ENCODE measurements around the gene C11orf52.

The C11orf52 gene, protein sequence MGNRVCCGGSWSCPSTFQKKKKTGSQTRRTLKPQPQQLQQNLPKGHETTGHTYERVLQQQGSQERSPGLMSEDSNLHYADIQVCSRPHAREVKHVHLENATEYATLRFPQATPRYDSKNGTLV

DNA sequence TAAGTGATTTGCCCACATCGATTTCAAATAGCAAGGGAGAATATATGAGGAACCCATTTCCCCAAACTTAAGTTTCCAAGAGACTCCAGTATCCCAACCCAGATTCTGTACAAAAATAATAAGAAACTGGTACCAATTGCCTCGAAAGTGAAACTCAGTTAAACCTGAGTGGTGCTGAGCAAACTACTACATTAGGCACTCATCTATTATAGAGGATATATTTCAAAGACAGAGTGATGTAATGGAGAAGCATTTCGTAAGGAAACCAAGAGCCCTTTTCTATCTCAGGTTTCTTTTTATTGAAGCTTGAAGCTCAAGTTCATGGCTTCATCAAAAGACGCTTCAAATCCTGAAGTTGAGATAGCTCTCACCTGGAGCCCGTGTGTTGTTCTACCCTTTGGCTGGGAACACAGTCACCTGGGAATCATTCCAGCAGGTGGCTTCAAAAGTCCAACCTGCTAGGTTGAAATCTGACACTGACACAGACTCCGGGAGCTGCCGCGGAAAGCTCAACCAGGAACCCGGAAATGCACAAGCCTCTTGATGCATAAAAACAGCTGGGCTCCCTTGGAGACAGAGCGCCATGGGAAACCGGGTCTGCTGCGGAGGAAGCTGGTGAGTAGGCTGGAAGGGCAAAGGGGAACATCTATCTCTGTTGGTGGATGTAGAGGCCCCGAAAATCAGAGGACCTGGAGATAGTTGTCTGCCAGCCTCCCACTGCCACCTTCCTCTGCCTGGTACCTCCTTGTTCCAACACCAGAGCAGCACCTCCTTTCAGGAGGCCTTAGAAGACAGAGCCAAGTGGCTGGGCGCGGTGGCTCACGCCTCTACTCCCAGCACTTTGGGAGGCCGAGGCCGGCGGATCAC lies at the start of gene C11orf52:
Gene C11orf52 (plus strand): TSS at position 524 of the 867 bp plus-strand sequence. CDS start 60 bp downstream, at position 584.
- no peak within 1 kb of the TSS for H3K4me3 ChIP-seq (ENCODE audit: control insufficient read depth, low read depth, low read length)
- DNase-seq (ENCODE audit: low read depth) = no peak
- TF ChIP-seq, protein P1, sequence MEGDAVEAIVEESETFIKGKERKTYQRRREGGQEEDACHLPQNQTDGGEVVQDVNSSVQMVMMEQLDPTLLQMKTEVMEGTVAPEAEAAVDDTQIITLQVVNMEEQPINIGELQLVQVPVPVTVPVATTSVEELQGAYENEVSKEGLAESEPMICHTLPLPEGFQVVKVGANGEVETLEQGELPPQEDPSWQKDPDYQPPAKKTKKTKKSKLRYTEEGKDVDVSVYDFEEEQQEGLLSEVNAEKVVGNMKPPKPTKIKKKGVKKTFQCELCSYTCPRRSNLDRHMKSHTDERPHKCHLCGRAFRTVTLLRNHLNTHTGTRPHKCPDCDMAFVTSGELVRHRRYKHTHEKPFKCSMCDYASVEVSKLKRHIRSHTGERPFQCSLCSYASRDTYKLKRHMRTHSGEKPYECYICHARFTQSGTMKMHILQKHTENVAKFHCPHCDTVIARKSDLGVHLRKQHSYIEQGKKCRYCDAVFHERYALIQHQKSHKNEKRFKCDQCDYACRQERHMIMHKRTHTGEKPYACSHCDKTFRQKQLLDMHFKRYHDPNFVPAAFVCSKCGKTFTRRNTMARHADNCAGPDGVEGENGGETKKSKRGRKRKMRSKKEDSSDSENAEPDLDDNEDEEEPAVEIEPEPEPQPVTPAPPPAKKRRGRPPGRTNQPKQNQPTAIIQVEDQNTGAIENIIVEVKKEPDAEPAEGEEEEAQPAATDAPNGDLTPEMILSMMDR (IDR thresholded peaks at IDR 0.05; ENCODE audit: control insufficient read depth, insufficient read depth, low read depth, low read length, missing control alignments) = no peak

DNA sequence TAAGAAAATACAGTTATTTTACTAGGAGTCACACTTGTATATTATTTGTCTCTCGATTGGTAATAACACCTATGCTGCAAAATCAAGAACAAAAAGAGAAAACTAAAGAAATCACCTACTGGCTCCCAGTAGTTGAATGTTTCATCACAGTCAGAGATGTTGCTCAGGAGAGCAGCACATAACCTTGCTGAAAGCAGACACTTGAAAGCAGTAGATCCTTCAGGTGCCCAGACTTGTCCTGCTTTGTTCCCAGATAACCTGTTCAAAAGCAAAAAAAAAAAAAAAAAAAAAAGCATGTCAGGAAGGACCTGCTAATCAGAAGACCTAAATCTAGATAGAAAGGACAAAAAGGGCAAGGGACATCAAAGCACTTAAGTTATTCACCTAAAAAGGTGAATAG lies 48.6 kb upstream of the C11orf52 start:
- no peak overlapping the region for H3K4me3 ChIP-seq (ENCODE audit: control insufficient read depth, low read depth, low read length)
- TF ChIP-seq, protein P1 (IDR thresholded peaks at IDR 0.05; ENCODE audit: control insufficient read depth, insufficient read depth, low read depth, low read length, missing control alignments) = no peak
- no peak for DNase-seq (ENCODE audit: low read depth)

DNA sequence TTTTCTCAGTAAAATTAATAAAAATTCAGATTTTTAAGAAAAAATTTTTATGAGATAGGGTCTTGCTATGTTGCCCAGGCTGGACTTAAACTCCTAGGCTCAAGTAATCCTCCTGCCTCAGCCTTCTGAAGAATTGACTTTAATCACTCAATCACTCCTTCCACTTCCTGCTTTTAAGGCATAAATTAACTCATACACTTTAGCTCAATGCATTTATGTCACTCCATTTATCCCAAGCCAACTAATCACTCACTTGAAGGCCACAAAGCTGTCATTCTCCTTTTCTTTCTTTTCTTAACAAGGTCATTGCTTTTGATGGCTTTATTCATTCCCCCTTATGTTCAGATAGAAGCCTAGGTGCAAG lies 48.2 kb upstream of the C11orf52 start:
- TF ChIP-seq, protein P1 (IDR thresholded peaks at IDR 0.05; ENCODE audit: control insufficient read depth, insufficient read depth, low read depth, low read length, missing control alignments) = no peak
- no peak for DNase-seq (ENCODE audit: low read depth)
- H3K4me3 ChIP-seq (ENCODE audit: control insufficient read depth, low read depth, low read length) = peak overlapping the region; percentile 80

DNA sequence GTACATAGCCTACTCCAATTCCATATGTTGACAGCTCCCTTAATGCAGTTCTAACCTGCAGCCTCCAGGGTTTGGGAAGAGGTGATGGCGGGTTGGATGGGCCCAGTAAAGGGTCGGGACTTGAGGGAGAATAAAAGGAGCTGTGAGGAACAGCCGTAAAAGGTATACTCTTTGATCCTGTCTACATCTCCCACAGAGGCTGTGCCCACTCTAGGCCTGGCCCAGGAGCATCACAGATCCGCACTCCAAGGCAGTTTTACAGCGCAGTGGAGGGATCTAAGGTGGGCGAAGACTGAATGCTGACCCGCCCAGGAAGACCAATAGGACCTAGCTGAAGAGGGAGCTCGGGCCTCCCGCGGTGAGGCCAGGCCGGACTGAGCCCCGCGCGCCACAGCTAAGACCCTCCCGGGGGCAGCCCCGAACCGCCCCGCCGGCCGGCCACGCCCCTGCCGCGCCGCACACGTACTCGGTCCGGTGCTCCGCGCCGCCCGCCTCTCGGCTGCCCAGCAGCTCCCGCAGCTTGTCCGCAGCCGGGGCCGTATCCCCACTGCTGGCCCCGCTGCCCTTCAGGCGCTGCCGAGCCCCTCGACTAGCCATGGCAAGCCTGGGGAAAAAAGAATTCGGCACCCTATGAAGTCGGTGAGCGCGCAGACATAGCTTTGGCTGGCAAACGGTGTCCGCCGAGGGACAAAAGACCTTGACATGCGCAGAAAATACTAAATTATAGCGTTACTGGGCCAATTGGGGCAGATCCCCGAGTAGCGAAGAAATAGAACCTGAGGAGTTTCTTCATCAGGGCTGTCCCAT lies 47.6 kb upstream of the C11orf52 start, which contains the start of gene ALG9:
Gene ALG9 (minus strand): TSS at position 696 of the 807 bp plus-strand sequence. CDS start 99 bp downstream, at position 597.
- peak; percentile 37 for DNase-seq (ENCODE audit: low read depth)
- peak within 1 kb of the TSS; percentile 80 for H3K4me3 ChIP-seq (ENCODE audit: control insufficient read depth, low read depth, low read length)
- TF ChIP-seq, protein P1 (IDR thresholded peaks at IDR 0.05; ENCODE audit: control insufficient read depth, insufficient read depth, low read depth, low read length, missing control alignments) = peak; percentile 39

DNA sequence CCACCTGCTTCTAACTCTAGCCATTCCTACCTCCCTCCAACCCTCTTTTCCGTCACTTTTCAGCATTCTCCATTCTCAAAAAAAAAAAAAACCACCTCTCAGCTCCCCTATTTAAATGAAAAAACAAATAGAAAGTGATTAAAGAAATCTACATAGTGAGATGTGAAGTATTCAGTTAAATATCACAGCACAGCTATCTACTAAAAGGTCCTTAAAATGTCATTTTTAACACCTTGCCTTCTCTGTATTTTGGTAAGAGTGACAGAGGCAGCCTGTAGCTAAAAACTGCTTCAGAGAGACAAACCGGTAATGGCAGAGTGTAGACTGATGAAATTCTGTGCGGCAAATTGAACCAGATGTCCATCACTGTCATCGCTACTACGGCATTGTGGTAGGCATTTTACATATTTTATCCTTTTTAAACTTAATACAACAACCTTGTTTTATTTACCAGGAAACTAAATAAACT lies 47.0 kb upstream of the C11orf52 start:
- H3K4me3 ChIP-seq (ENCODE audit: control insufficient read depth, low read depth, low read length) = peak overlapping the region; percentile 80
- TF ChIP-seq, protein P1 (IDR thresholded peaks at IDR 0.05; ENCODE audit: control insufficient read depth, insufficient read depth, low read depth, low read length, missing control alignments) = no peak
- no peak for DNase-seq (ENCODE audit: low read depth)

DNA sequence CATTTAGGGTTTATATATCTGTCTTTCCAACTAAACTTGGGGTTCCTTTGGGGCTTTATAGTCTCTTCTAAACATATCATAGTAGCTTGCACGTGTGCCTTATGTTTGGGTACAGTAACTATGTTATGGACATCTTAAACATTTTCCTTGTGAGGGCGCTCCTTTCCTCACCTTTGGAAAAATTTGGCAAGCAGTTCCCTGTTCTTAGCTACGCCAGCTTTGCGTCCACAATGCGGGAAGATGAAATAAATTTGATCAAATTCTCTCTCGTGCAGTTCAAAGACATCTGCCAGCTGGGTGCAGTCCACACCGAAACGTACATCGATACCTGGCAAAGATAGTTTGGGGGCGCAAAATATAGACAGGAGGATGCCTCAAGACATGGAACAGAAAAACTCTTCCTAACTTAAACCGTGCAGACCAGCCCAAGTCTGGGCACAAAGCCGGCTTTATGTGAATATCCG lies 40.3 kb upstream of the C11orf52 start:
- TF ChIP-seq, protein P1 (IDR thresholded peaks at IDR 0.05; ENCODE audit: control insufficient read depth, insufficient read depth, low read depth, low read length, missing control alignments) = no peak
- no peak for DNase-seq (ENCODE audit: low read depth)

More for the DNA sequence above, 40.3 kb upstream of the C11orf52 start:
- peak overlapping the region; percentile 78 for H3K4me3 ChIP-seq (ENCODE audit: control insufficient read depth, low read depth, low read length)
